NB4 (cell line): ENCODE measurements around the gene NTHL1.

Experiments used
- DNase-seq: peaks from one replicate; pipeline ENCODE4 v3.0.0; 2010; ENCODE audit warnings: low read depth
- H3K4me3 ChIP-seq: one replicate; pipeline ENCODE4 v1.5.1; 2011; ENCODE audit warnings: mild to moderate bottlenecking, low read depth, low read length, moderate library complexity
- CTCF ChIP-seq: IDR thresholded peaks from one replicate; pipeline ENCODE4 v1.5.1; 2012; ENCODE audit warnings: low read depth, low read length
- MAX ChIP-seq: IDR thresholded peaks from 2 replicates; pipeline ENCODE4 v1.6.1; 2011; ENCODE audit warnings: low read depth, low read length
- MYC ChIP-seq: IDR thresholded peaks from 2 replicates; pipeline ENCODE4 v1.6.1; 2011; ENCODE audit warnings: low read depth, low read length
- POLR2A ChIP-seq: IDR thresholded peaks from 2 replicates; pipeline ENCODE4 v1.6.1; 2011; ENCODE audit warnings: mild to moderate bottlenecking; ENCODE audit not compliant: insufficient read length; ENCODE audit errors: extremely low read depth

Gene NTHL1

GRCh38 chr16:2040787-2041522 lies 6.7 kb downstream of the NTHL1 start:
- DNase-seq = no peak
- no peak for TF ChIP-seq MAX
- no peak for TF ChIP-seq MYC
- no peak for TF ChIP-seq CTCF
- TF ChIP-seq POLR2A = no peak
- no peak overlapping the region for H3K4me3 ChIP-seq

GRCh38 chr16:2040041-2040786 lies 7.4 kb downstream of the NTHL1 start:
- H3K4me3 ChIP-seq = no peak overlapping the region
- no peak for TF ChIP-seq MYC
- TF ChIP-seq CTCF = no peak
- TF ChIP-seq POLR2A = no peak
- no peak for TF ChIP-seq MAX
- no peak for DNase-seq

- DNase-seq = no peak
- TF ChIP-seq CTCF (no peak), MYC (no peak), MAX (no peak), POLR2A (no peak)
These were observed 8.2 kb downstream of the NTHL1 start for GRCh38 chr16:2039274-2040031.

GRCh38 chr16:2038382-2039231 lies 9.0 kb downstream of the NTHL1 start:
- DNase-seq = no peak
- TF ChIP-seq POLR2A (no peak), MAX (no peak), MYC (no peak), CTCF (no peak)
- H3K4me3 ChIP-seq = no peak overlapping the region

More at GRCh38 chr16:2039274-2040031, 8.2 kb downstream of the NTHL1 start:
- no peak overlapping the region for H3K4me3 ChIP-seq

GRCh38 chr16:2037647-2038381 lies 9.8 kb downstream of the NTHL1 start:
- H3K4me3 ChIP-seq = no peak overlapping the region
- TF ChIP-seq MYC = no peak
- no peak for TF ChIP-seq MAX
- no peak for TF ChIP-seq POLR2A
- TF ChIP-seq CTCF = no peak
- no peak for DNase-seq
